HEK293 (cell line): Measurements from ENCODE around the gene SAE1.

Experiments
- TSHZ1 ChIP-seq: fragments of 450-650 bp; formaldehyde crosslinking; IDR thresholded peaks from 2 replicates; pipeline ENCODE4 v1.5.1; 2016; ENCODE audit warnings: missing biosample characterization, missing genetic modification characterization, borderline replicate concordance
- ZNF157 ChIP-seq: fragments of 450-650 bp; formaldehyde crosslinking; IDR thresholded peaks from 2 replicates; pipeline ENCODE4 v1.5.1; 2016; ENCODE audit warnings: missing biosample characterization, missing genetic modification characterization
- ZNF48 ChIP-seq: fragments of 450-650 bp; formaldehyde crosslinking; IDR thresholded peaks from 2 replicates; pipeline ENCODE4 v1.5.1; 2016; ENCODE audit warnings: missing biosample characterization, missing genetic modification characterization
- TF ChIP-seq, protein P1 (sequence below): fragments of 450-650 bp; formaldehyde crosslinking; IDR thresholded peaks from 2 replicates; pipeline ENCODE4 v1.5.1; 2016; ENCODE audit warnings: missing biosample characterization, missing genetic modification characterization
- TF ChIP-seq, protein P2 (sequence below): fragments of 450-650 bp; formaldehyde crosslinking; IDR thresholded peaks from 2 replicates; pipeline ENCODE4 v1.5.1; 2016; ENCODE audit warnings: missing biosample characterization, missing genetic modification characterization
- TF ChIP-seq, protein P3 (sequence below): fragments of 450-650 bp; formaldehyde crosslinking; IDR thresholded peaks from 2 replicates; pipeline ENCODE4 v1.5.1; 2016; ENCODE audit warnings: missing biosample characterization, missing genetic modification characterization

GRCh38 chr19:47157431-47158321 is 27.0 kb downstream of the SAE1 start:
- TF ChIP-seq, protein P1, sequence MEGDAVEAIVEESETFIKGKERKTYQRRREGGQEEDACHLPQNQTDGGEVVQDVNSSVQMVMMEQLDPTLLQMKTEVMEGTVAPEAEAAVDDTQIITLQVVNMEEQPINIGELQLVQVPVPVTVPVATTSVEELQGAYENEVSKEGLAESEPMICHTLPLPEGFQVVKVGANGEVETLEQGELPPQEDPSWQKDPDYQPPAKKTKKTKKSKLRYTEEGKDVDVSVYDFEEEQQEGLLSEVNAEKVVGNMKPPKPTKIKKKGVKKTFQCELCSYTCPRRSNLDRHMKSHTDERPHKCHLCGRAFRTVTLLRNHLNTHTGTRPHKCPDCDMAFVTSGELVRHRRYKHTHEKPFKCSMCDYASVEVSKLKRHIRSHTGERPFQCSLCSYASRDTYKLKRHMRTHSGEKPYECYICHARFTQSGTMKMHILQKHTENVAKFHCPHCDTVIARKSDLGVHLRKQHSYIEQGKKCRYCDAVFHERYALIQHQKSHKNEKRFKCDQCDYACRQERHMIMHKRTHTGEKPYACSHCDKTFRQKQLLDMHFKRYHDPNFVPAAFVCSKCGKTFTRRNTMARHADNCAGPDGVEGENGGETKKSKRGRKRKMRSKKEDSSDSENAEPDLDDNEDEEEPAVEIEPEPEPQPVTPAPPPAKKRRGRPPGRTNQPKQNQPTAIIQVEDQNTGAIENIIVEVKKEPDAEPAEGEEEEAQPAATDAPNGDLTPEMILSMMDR (tag by site-specific recombination) = no peak
- TF ChIP-seq ZNF48 (tag by site-specific recombination) (no peak), TSHZ1 (no peak), ZNF157 (tag by site-specific recombination) (no peak)
- TF ChIP-seq, protein P2, sequence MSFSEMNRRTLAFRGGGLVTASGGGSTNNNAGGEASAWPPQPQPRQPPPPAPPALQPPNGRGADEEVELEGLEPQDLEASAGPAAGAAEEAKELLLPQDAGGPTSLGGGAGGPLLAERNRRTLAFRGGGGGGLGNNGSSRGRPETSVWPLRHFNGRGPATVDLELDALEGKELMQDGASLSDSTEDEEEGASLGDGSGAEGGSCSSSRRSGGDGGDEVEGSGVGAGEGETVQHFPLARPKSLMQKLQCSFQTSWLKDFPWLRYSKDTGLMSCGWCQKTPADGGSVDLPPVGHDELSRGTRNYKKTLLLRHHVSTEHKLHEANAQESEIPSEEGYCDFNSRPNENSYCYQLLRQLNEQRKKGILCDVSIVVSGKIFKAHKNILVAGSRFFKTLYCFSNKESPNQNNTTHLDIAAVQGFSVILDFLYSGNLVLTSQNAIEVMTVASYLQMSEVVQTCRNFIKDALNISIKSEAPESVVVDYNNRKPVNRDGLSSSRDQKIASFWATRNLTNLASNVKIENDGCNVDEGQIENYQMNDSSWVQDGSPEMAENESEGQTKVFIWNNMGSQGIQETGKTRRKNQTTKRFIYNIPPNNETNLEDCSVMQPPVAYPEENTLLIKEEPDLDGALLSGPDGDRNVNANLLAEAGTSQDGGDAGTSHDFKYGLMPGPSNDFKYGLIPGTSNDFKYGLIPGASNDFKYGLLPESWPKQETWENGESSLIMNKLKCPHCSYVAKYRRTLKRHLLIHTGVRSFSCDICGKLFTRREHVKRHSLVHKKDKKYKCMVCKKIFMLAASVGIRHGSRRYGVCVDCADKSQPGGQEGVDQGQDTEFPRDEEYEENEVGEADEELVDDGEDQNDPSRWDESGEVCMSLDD (tag by site-specific recombination) = no peak
- TF ChIP-seq, protein P3, sequence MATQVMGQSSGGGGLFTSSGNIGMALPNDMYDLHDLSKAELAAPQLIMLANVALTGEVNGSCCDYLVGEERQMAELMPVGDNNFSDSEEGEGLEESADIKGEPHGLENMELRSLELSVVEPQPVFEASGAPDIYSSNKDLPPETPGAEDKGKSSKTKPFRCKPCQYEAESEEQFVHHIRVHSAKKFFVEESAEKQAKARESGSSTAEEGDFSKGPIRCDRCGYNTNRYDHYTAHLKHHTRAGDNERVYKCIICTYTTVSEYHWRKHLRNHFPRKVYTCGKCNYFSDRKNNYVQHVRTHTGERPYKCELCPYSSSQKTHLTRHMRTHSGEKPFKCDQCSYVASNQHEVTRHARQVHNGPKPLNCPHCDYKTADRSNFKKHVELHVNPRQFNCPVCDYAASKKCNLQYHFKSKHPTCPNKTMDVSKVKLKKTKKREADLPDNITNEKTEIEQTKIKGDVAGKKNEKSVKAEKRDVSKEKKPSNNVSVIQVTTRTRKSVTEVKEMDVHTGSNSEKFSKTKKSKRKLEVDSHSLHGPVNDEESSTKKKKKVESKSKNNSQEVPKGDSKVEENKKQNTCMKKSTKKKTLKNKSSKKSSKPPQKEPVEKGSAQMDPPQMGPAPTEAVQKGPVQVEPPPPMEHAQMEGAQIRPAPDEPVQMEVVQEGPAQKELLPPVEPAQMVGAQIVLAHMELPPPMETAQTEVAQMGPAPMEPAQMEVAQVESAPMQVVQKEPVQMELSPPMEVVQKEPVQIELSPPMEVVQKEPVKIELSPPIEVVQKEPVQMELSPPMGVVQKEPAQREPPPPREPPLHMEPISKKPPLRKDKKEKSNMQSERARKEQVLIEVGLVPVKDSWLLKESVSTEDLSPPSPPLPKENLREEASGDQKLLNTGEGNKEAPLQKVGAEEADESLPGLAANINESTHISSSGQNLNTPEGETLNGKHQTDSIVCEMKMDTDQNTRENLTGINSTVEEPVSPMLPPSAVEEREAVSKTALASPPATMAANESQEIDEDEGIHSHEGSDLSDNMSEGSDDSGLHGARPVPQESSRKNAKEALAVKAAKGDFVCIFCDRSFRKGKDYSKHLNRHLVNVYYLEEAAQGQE (tag by site-specific recombination) = no peak
